Muscle of arm (tissue), 14 donors: Measurements from ENCODE around the gene CD19. TPM values are rescaled to one million over a fixed set of nuclear protein-coding genes. Genes with fewer than 3 reads are reported as not detected.
"Not testable (repeated sequence)": the region's sequence is repeated elsewhere in the genome, so short reads cannot be mapped to it uniquely, and the experiment has no call there.

Source experiments
- DNase-seq: peaks from one replicate; pipeline ENCODE4 v3.0.0-alpha.2; 2013
- long read RNA-seq, 11 donors: transcript quantifications; one replicate each; lab custom pipeline, GENCODE V29; 2026
- polyA plus RNA-seq, 12 donors: library from polyadenylated mRNA; unstranded; fragments of 120-200 nt; gene quantifications; one replicate each; pipeline ENCODE4 v1.2.1, GENCODE V29; 2013; ENCODE audit not compliant: insufficient read length in 12 of 12

CD19 gene
- polyA plus RNA-seq: 1 to 10 TPM in 1 of 12 donors, under 1 TPM in 8, not detected in 3; 0.14 to 2.3 (median 0.28) TPM
- long read RNA-seq, donor 1: 0 reads
- long read RNA-seq, donor 2: 0 reads
- long read RNA-seq, donor 3: 0 reads
- long read RNA-seq, donor 4: 0 reads
- long read RNA-seq, donor 5: 0 reads
- long read RNA-seq, donor 6: 0 reads
- long read RNA-seq, donor 7: 0 reads
- long read RNA-seq, donor 8: 0 reads
- long read RNA-seq, donor 9: 0 reads
- long read RNA-seq, donor 10: 0 reads
- long read RNA-seq, donor 11: 0 reads

- no peak for DNase-seq
Measured at GRCh38 chr16:28931801-28932225, at the start of gene CD19. TSS of gene CD19 (plus strand) at chr16:28931971. CDS start at chr16:28932001, 30 bp downstream.

- DNase-seq: no peak
Measured at GRCh38 chr16:28882551-28883160, 49.1 kb upstream of the CD19 start.

GRCh38 chr16:28883221-28883996 lies 48.4 kb upstream of the CD19 start:
- DNase-seq: no peak

DNA sequence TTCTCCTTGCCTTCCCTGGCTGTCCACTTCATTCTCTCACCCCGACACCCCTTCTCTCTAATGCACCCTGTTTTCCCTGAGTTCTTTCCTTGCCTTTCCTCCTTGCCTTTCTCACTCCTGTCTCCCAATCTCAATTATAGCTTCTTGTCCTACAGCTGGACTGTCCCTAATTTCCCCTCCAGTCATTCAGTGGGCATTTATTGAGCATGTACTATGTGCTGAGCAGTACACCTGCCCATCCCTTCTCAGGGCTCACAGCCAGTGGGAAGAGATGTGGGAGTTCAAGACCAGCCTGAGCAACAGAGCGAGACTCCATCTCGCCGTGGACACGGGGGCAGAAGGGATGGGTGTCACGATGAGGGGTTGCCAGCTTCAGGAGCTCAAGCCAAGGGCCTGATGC lies 47.7 kb upstream of the CD19 start:
- DNase-seq: no peak

DNA sequence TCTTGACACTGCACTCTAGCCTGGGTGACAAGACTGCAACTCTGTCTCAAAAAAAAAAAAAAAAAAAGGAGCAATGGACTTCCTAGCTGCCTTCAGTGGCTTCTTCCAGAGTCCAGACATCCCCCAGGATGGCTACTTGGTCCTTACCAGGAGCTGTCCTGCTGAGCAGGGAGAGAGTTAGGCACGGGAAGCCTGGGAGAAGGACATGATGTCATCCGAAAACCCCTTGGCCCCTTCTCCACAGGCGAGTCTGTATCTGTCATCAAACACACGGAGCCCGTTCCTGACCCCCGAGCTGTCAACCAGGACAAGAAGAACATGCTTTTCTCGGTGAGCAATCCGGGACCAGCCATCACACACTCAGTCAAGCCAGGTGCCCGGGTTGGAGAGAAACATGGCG lies 44.8 kb upstream of the CD19 start:
- no peak for DNase-seq

- DNase-seq: not testable (repeated sequence)
Measured at GRCh38 chr16:28890355-28890754, 41.4 kb upstream of the CD19 start.

DNA sequence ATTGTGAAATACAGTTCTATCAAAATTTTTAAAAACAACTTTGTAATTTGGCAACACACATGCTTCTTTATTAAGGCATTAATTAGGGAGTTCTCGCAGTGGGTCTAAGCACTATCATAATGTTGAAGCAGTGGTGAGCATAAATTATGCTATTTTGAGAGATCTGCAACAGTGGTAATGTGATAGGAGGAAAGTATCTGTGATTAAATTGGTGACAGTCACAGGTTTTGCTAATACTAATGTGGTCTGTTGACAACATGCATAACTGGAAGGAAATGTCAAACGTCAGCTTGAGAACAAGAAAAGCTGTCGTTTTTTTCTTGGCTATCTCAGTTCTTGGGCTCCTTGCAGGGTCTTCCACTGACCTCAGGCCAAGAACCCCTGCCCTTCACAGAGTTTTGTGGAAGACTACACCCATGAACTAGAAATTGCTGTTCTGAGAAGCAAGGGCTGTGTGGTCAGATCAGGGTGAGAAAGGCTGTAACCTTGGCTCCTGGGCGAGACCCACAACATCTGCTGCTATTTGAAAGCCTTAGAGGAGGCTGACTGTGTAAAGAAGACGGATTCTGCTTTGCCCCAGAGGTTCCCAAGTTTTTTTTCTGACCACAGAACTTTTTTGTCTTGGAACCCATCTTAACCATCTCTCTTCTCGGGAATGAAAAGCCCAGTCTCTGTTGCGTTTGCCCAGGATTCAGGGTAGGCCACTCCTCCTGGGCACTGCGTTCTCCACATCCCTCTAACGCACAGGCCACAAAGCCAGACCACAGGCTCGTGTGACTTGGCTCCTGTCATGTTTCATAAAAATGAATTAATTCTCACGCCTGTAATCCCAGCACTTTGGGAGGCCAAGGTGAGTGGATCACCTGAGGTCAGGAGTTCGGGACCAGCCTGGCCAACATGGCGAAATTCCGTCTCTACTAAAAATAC lies 39.5 kb upstream of the CD19 start:
- no peak for DNase-seq

DNA sequence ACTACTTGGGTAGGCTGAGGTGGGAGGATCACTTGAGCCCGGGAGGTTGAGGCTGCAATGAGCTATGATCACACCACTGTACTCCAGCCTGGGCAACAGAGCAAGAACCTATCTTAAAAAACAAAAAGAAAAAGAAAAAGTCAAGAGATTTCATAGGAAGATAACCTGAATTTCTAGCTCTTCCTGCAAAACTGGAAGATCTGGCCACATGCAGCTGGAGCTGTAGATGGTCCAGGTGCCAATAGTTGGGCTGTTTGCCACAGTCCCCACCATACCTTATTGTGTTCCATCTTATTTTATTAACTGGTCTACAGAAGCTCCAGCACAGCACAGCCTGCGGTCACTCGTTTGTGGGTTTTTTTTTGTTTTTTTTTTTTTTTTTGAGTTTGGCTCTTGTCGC lies 38.5 kb upstream of the CD19 start:
- no peak for DNase-seq

GRCh38 chr16:28895609-28896008 lies 36.2 kb upstream of the CD19 start:
- no peak for DNase-seq

- no peak for DNase-seq
Measured at GRCh38 chr16:28897826-28898225, 33.9 kb upstream of the CD19 start.

DNA sequence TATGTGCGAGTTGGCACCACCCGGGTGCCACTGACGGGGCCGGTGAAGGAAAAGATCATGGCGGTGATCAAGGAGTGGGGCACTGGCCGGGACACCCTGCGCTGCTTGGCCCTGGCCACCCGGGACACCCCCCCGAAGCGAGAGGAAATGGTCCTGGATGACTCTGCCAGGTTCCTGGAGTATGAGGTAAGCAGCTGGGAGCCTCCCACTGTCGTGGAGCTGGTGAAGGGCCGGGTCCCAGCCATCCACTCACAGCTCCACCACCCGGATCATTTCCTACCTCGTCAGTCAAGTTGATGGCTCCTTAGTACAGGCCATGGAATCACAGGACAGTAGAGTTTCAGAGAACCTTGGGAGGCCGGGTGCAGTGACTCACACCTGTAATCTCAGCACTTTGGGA lies 33.5 kb upstream of the CD19 start:
- no peak for DNase-seq

DNA sequence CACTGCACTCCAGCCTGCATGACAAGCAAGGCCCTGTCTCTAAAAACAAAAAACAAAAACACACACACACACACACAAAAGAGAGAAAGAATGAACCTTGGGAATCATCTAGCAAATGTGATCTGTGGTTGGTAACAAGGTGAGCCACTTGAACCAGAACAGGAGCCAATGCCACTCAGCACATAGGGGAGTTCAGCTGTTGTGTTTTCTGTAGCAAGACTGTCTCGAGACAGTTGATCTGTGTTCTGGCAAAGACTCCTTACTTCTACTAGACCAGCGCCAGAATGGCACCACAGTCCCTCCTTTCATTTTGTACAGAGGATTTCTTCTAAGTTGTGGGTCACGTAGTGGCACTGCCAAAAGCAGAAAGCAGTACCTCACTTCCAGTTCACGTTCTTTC lies 32.8 kb upstream of the CD19 start:
- DNase-seq: no peak

GRCh38 chr16:28899882-28900590 lies 31.7 kb upstream of the CD19 start:
- DNase-seq: no peak

DNA sequence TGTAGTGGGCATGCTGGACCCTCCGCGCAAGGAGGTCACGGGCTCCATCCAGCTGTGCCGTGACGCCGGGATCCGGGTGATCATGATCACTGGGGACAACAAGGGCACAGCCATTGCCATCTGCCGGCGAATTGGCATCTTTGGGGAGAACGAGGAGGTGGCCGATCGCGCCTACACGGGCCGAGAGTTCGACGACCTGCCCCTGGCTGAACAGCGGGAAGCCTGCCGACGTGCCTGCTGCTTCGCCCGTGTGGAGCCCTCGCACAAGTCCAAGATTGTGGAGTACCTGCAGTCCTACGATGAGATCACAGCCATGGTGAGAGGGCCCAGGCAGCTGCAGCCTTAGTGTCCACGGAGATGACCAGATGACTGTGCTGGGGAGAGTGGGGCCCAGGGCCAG lies 31.2 kb upstream of the CD19 start:
- DNase-seq: no peak

- no peak for DNase-seq
Measured at GRCh38 chr16:28901862-28902261, 29.9 kb upstream of the CD19 start.

- DNase-seq: no peak
Measured at GRCh38 chr16:28902909-28903308, 28.9 kb upstream of the CD19 start.

DNA sequence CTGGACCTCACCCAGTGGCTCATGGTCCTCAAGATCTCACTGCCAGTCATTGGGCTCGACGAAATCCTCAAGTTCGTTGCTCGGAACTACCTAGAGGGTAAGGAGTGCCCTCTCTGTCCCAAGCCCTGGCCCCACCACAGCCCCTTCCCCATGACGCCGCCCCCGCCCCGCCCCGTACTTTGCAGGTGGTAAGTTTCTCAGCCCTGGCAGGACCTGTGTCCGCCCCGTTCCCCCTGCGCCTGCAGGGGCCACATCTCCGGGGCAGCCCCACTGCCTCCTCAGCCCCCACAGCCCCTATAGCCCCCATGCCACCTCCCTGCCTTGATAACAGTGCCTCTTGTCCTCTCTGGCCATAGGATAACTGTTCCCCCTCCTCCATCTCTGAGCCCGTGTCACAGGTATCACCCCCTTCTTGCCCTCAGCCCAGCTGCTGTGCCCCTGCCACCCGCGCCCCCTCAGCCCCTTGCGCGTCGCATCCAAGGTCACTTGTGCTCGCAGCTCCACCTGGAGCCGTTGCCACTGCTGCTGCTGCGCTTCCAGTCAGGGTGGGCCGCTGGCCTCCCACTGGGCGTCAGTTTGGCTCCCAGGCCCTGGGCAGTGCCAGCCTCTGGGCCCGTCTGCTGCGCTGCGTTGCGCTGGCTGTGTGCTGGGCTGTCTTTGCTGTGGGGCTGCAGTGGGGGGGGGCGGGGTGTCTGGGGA lies 28.3 kb upstream of the CD19 start:
- no peak for DNase-seq

GRCh38 chr16:28904363-28904762 lies 27.4 kb upstream of the CD19 start:
- no peak for DNase-seq

- DNase-seq: no peak
Measured at GRCh38 chr16:28904828-28905227, 26.9 kb upstream of the CD19 start.

- DNase-seq: no peak
Measured at GRCh38 chr16:28905229-28905754, 26.5 kb upstream of the CD19 start.
